K562 (cell line): Measurements from ENCODE around the gene MMP20. TPM values are rescaled to one million over a fixed set of nuclear protein-coding genes. Genes with fewer than 3 reads are reported as not detected.
A peak's percentile ranks its signal among the peaks of the same experiment; 100 is the strongest.

ENCODE experiments used
- ATAC-seq: fragments of 200-7000 bp; cut with Tn5 transposase; 3 replicates; pipeline ENCODE4 v1.9.1; 2020; ENCODE audit warnings: moderate library complexity
- BruUV-seq: library from RNA; stranded (reverse); fragments of 400-500 nt; replicated peaks from 2 replicates; lab custom pipeline; 2021; lab: Mats Ljungman, UMichigan
- CTCF ChIA-PET: fragments of 300-600 bp; formaldehyde crosslinking; extraction: SDS; loops from one replicate; lab custom pipeline; 2021; ENCODE audit warnings: low intra/inter-chr PET ratio; lab: Yijun Ruan, JAX
- POLR2A ChIA-PET: fragments of 300-600, 350-650 bp; sonication (Branson Sonifier 250); formaldehyde crosslinking; extraction: SDS; loops from one replicate; lab custom pipeline; 2021; ENCODE audit warnings: antibody characterized with exemption, inconsistent platforms; lab: Yijun Ruan, JAX
- DNase-seq, 4 experiments: peaks; one replicate each; pipeline versions ENCODE4 v3.0.0 to v3.0.0-alpha.2; 2011 to 2018; ENCODE audit warnings: low spot score in 3 of 4, mixed read lengths in 3 of 4; ENCODE audit errors: extremely low read depth in 1 of 4
- FAIRE-seq: peaks from 2 replicates; lab custom pipeline; 2011; peaks lifted over from hg19 to GRCh38; lab: Jason Lieb, UNC
- H2AFZ ChIP-seq: 2 replicates; pipeline ENCODE4 v1.6.0; 2011; ENCODE audit warnings: low read depth, low read length, control low read depth, inconsistent platforms
- H3K27ac ChIP-seq: fragments of 200-600 bp; 3 replicates; pipeline ENCODE4 v1.8.0; 2011; ENCODE audit warnings: low read depth, mild to moderate bottlenecking, control low read depth, inconsistent platforms, low read length, moderate library complexity, mixed read lengths; ENCODE audit errors: extremely low read depth
- H3K27me3 ChIP-seq, 2 experiments: fragments of 300-600 bp in 1 of 2; 2 replicates in 1 of 2; 3 replicates in 1 of 2; pipeline versions ENCODE4 v1.6.0 to v1.8.0; 2011; ENCODE audit warnings: inconsistent platforms in 2 of 2, low read length in 2 of 2, mild to moderate bottlenecking in 1 of 2, mixed read lengths in 1 of 2, moderate library complexity in 1 of 2; ENCODE audit not compliant: control insufficient read depth in 2 of 2, insufficient read depth in 2 of 2
- H3K36me3 ChIP-seq: fragments of 300-600 bp; 3 replicates; pipeline ENCODE4 v1.8.0; 2011; ENCODE audit warnings: mild to moderate bottlenecking, low read length, inconsistent platforms; ENCODE audit not compliant: control insufficient read depth, insufficient read depth
- H3K4me1 ChIP-seq, 2 experiments: fragments of 200-600 bp in 1 of 2; replicated peaks in 1 of 2; 2 replicates in 1 of 2; 3 replicates in 1 of 2; pipeline versions ENCODE4 v1.5.1 to v1.8.0; 2011; ENCODE audit warnings: inconsistent platforms in 2 of 2, low read length in 2 of 2, mild to moderate bottlenecking in 1 of 2, mixed read lengths in 1 of 2, moderate library complexity in 1 of 2; ENCODE audit not compliant: control insufficient read depth in 2 of 2, insufficient read depth in 2 of 2
- H3K4me2 ChIP-seq: 2 replicates; pipeline ENCODE4 v1.6.1; 2011; ENCODE audit warnings: low read length, control low read depth, inconsistent platforms, mixed read lengths; ENCODE audit not compliant: insufficient read depth
- H3K4me3 ChIP-seq: fragments of 200-600 bp; sonication (generic), shearing (Covaris generic); 2 replicates; pipeline ENCODE4 v1.5.1; 2016; ENCODE audit warnings: control low read depth, inconsistent platforms
- H3K79me2 ChIP-seq: fragments of 200-600 bp; 3 replicates; pipeline ENCODE4 v1.8.0; 2011; ENCODE audit warnings: low read length, inconsistent platforms; ENCODE audit not compliant: control insufficient read depth, insufficient read depth
- H3K9ac ChIP-seq, 2 experiments: 2 replicates each; pipeline versions ENCODE4 v1.6.0 to v1.6.1; 2011; ENCODE audit warnings: low read depth in 2 of 2, low read length in 2 of 2, control low read depth in 1 of 2, inconsistent platforms in 1 of 2, mild to moderate bottlenecking in 1 of 2, mixed read lengths in 1 of 2; ENCODE audit not compliant: insufficient read depth in 1 of 2
- H3K9me1 ChIP-seq: one replicate; pipeline ENCODE4 v1.6.0; 2011; ENCODE audit warnings: inconsistent platforms, mild to moderate bottlenecking, low read length, moderate library complexity; ENCODE audit not compliant: control insufficient read depth, insufficient read depth
- H3K9me3 ChIP-seq: replicated peaks from 2 replicates; pipeline ENCODE4 v1.5.1; 2011; ENCODE audit warnings: low read depth, low read length, inconsistent platforms; ENCODE audit not compliant: control insufficient read depth, insufficient read depth
- H4K20me1 ChIP-seq: replicated peaks from 2 replicates; pipeline ENCODE4 v1.6.1; 2011; ENCODE audit warnings: low read length, inconsistent platforms, mixed read lengths; ENCODE audit not compliant: control insufficient read depth, insufficient read depth
- ZBTB8A ChIP-seq: fragments of 450-650 bp; IDR thresholded peaks from 2 replicates; pipeline ENCODE4 v1.6.1; 2018; ENCODE audit warnings: mild to moderate bottlenecking, moderate library complexity; ENCODE audit not compliant: partially characterized antibody
- ZNF354B ChIP-seq: fragments of 250-450 bp; sonication (Bioruptor Pico); IDR thresholded peaks from 2 replicates; pipeline ENCODE4 v1.4.0; 2020
- ZNF507 ChIP-seq: conservative IDR thresholded peaks from 2 replicates; pipeline ENCODE4 v1.6.1; 2017; ENCODE audit warnings: missing genetic modification characterization, missing compliant biosample characterization
- WGBS: fragments of 100-300 bp; shearing (Covaris generic); methylation state at CpG from one replicate; pipeline ENCODE4 v1.1.6; 2016; ENCODE audit warnings: low coverage, mixed read lengths; ENCODE audit not compliant: insufficient coverage; ENCODE audit errors: missing lambda C conversion rate; 5-methylcytosine and 5-hydroxymethylcytosine counted together
- in situ Hi-C: fragments of 300-500 bp; cut with MboI; formaldehyde crosslinking; loops from 4 replicates; pipeline ENCODE4 v1.15.0; 2018; ENCODE audit warnings: inconsistent platforms, mixed read lengths
- intact Hi-C: fragments of 100-400 bp; cut with micrococcal nuclease; formaldehyde crosslinking; loops from 2 replicates; pipeline ENCODE4 v1.14.2; 2022
- polyA plus RNA-seq, 8 experiments: library from polyadenylated mRNA; depleted of rRNA in 4 of 8; stranded (reverse) in 5 of 8; unstranded in 3 of 8; fragments of >200 nt; fragmentation: Nextera tagmentation in 2 of 8; fragmentation: Illumina TruSeq in 1 of 8; extraction: Ambion mirVana in 2 of 8; extraction: Trizol in 1 of 8; gene quantifications; 2 replicates each; pipeline versions ENCODE4 v1.2.1 to v1.2.3, GENCODE V29; 2011 to 2014; ENCODE audit warnings: inconsistent platforms in 1 of 8, missing spikeins in 1 of 8
- total RNA-seq, 7 experiments: library from RNA; depleted of rRNA in 6 of 7; stranded (reverse); fragments of >200 nt in 6 of 7; fragmentation: Illumina TruSeq in 2 of 7; extraction: Trizol in 2 of 7; gene quantifications; 2 replicates each; pipeline versions ENCODE4 v1.2.1 to v1.2.3, GENCODE V29; 2011 to 2021; ENCODE audit warnings: low replicate concordance in 1 of 7
- TF ChIP-seq, protein P1 (sequence below): IDR thresholded peaks from 2 replicates; pipeline ENCODE4 v1.6.1; 2011; ENCODE audit warnings: borderline replicate concordance, low read depth, mild to moderate bottlenecking, moderate library complexity, low read length; ENCODE audit not compliant: insufficient read depth, poor library complexity, severe bottlenecking

The MMP20 gene
- total and polyA plus RNA-seq, 9 of the 15 experiments (the other 6 are each of a cell fraction or from before 2014, with no cell fraction given): not detected

DNA sequence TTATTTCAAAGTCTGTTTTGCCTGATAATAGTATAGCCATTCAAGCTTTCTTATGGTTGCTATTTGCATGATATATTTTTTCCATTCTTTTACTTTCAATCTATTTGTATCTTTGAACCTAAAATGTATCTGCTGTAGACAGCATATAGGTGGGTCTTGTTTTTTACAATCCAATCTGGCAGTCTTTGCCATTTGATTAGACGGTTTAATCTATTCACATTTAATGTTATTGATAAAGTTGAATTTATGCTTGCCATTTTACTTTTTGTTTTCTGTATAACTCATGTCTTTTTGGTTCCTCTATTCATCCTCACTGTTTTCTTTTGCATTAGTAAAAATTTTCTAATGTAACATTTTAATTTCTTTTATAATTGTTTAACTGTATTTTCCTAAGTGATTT, 37.4 kb downstream of the MMP20 start:
- Histone ChIP-seq H3K36me3 (no peaks in the 10 kb centered on the region), H3K4me2 (no peak overlapping the region), H2AFZ (no peak overlapping the region), H3K4me3 (no peak overlapping the region), H4K20me1 (no peaks in the 10 kb centered on the region), H3K27ac (no peak overlapping the region), H3K9me3 (no peaks in the 10 kb centered on the region), H3K9ac (no peak overlapping the region), H3K79me2 (no peaks in the 10 kb centered on the region), H3K9me1 (no peaks in the 10 kb centered on the region), H3K27me3 (no peaks in the 10 kb centered on the region), H3K4me1 (no peaks in the 10 kb centered on the region)
- TF ChIP-seq, protein P1, sequence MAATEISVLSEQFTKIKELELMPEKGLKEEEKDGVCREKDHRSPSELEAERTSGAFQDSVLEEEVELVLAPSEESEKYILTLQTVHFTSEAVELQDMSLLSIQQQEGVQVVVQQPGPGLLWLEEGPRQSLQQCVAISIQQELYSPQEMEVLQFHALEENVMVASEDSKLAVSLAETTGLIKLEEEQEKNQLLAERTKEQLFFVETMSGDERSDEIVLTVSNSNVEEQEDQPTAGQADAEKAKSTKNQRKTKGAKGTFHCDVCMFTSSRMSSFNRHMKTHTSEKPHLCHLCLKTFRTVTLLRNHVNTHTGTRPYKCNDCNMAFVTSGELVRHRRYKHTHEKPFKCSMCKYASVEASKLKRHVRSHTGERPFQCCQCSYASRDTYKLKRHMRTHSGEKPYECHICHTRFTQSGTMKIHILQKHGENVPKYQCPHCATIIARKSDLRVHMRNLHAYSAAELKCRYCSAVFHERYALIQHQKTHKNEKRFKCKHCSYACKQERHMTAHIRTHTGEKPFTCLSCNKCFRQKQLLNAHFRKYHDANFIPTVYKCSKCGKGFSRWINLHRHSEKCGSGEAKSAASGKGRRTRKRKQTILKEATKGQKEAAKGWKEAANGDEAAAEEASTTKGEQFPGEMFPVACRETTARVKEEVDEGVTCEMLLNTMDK: no peak
- peak; percentile 51; the same call in 1 of the 2 replicates for TF ChIP-seq ZNF354B
- TF ChIP-seq ZNF507 (tag): peak; percentile 95
- no peak for TF ChIP-seq ZBTB8A
- WGBS: 0% methylated on average over 1 of the region's 1 CpG
- no TSS peak for BruUV-seq
- ATAC-seq: no peak
- no peak for FAIRE-seq
- in situ Hi-C loops: no loop called here
- POLR2A ChIA-PET: no interaction called here
- intact Hi-C loops: no loop called here
- no peak for DNase-seq
- CTCF ChIA-PET: no interaction called here
